B cell (primary cell): ENCODE data around the gene KAZN.

Source experiments
- CTCF ChIP-seq: fragments of 200-600 bp; IDR thresholded peaks from one replicate; pipeline ENCODE4 v1.8.0; 2022; ENCODE audit warnings: antibody characterized with exemption, mild to moderate bottlenecking
- EZH2 ChIP-seq: IDR thresholded peaks from 2 replicates; pipeline ENCODE4 v1.6.1; 2012; ENCODE audit warnings: borderline replicate concordance, low read depth, mild to moderate bottlenecking, moderate library complexity, low read length; ENCODE audit not compliant: insufficient read depth, poor library complexity, severe bottlenecking

- TF ChIP-seq CTCF = no peak
- TF ChIP-seq EZH2 = no peak
Measured at GRCh38 chr1:14855801-14856200, 257.3 kb downstream of the KAZN start.
